ENCODE results near the gene SP140.

- no peak for TF ChIP-seq CTCF (IDR thresholded peaks at IDR 0.05)
- TF ChIP-seq REST (IDR thresholded peaks at IDR 0.05; ENCODE audit: insufficient read depth in 1 of 2, low read depth in 2 of 2, low read length in 1 of 2) = no peak
- TF ChIP-seq POLR2AphosphoS5 (IDR thresholded peaks at IDR 0.05; ENCODE audit: low read depth, low read length) = no peak
These were observed 40.6 kb upstream of the SP140 start for GRCh38 chr2:230184727-230185578.
